HG03520 (cell line): ENCODE results near the gene ARL5B.
"Not testable (repeated sequence)": the region's sequence is repeated elsewhere in the genome, so short reads cannot be mapped to it uniquely, and the experiment has no call there.

Experiments
- ATAC-seq: cut with Tn5 transposase; IDR thresholded peaks from one replicate; pipeline ENCODE4 v1.9.1; 2021; ENCODE audit warnings: mild to moderate bottlenecking, moderate library complexity; ENCODE audit not compliant: unreplicated experiment

ARL5B gene

GRCh38 chr10:18659125-18659818 is at the start of gene ARL5B:
ARL5B (plus strand) TSS chr10:18659431; CDS start chr10:18659638, 207 bp downstream.
- peak; percentile 82 for ATAC-seq

GRCh38 chr10:18610517-18610916 is 48.7 kb upstream of the ARL5B start:
- ATAC-seq: no peak

- no peak for ATAC-seq
Observed at GRCh38 chr10:18611168-18611567, 48.1 kb upstream of the ARL5B start.

GRCh38 chr10:18615618-18616017 is 43.6 kb upstream of the ARL5B start:
- no peak for ATAC-seq

- ATAC-seq: no peak
Observed at GRCh38 chr10:18616337-18616736, 42.9 kb upstream of the ARL5B start.

GRCh38 chr10:18619016-18619415 is 40.2 kb upstream of the ARL5B start:
- ATAC-seq: no peak

- no peak for ATAC-seq
Observed at GRCh38 chr10:18620856-18621255, 38.4 kb upstream of the ARL5B start.

GRCh38 chr10:18623671-18624070 is 35.6 kb upstream of the ARL5B start:
- not testable (repeated sequence) for ATAC-seq

GRCh38 chr10:18625886-18626285 is 33.3 kb upstream of the ARL5B start:
- ATAC-seq: no peak

- ATAC-seq: not testable (repeated sequence)
Observed at GRCh38 chr10:18627452-18628018, 31.7 kb upstream of the ARL5B start.

- ATAC-seq: not testable (repeated sequence)
Observed at GRCh38 chr10:18632500-18632899, 26.7 kb upstream of the ARL5B start.

- ATAC-seq: no peak
Observed at GRCh38 chr10:18635995-18636394, 23.2 kb upstream of the ARL5B start.

- ATAC-seq: not testable (repeated sequence)
Observed at GRCh38 chr10:18637400-18637799, 21.8 kb upstream of the ARL5B start.

- not testable (repeated sequence) for ATAC-seq
Observed at GRCh38 chr10:18639719-18640118, 19.5 kb upstream of the ARL5B start.

- ATAC-seq: no peak
Observed at GRCh38 chr10:18647151-18647550, 12.1 kb upstream of the ARL5B start.

- ATAC-seq: no peak
Observed at GRCh38 chr10:18647945-18648344, 11.3 kb upstream of the ARL5B start.

- ATAC-seq: no peak
Observed at GRCh38 chr10:18649364-18649959, 9.8 kb upstream of the ARL5B start.

GRCh38 chr10:18650404-18650997 is 8.7 kb upstream of the ARL5B start:
- ATAC-seq: no peak

GRCh38 chr10:18651324-18652007 is 7.8 kb upstream of the ARL5B start, which contains the start of gene NSUN6:
NSUN6 (minus strand) TSS chr10:18651587; CDS start chr10:18651203, 384 bp downstream.
- ATAC-seq: peak; percentile 97

- no peak for ATAC-seq
Observed at GRCh38 chr10:18653112-18653511, 6.1 kb upstream of the ARL5B start.

- ATAC-seq: no peak
Observed at GRCh38 chr10:18656724-18657123, 2.5 kb upstream of the ARL5B start.
